HK-2 (cell line): ENCODE data around the gene ACSS1.
A peak's percentile ranks its signal among the peaks of the same experiment; 100 is the strongest.
"Not testable (repeated sequence)": the region's sequence is repeated elsewhere in the genome, so short reads cannot be mapped to it uniquely, and the experiment has no call there.

Experiments used
- DNase-seq: peaks from one replicate; pipeline ENCODE4 v3.0.0-alpha.2; 2018; ENCODE audit not compliant: unreplicated experiment

The ACSS1 gene

GRCh38 chr20:25011261-25011660, 46.7 kb downstream of the ACSS1 start:
- DNase-seq: no peak

DNA sequence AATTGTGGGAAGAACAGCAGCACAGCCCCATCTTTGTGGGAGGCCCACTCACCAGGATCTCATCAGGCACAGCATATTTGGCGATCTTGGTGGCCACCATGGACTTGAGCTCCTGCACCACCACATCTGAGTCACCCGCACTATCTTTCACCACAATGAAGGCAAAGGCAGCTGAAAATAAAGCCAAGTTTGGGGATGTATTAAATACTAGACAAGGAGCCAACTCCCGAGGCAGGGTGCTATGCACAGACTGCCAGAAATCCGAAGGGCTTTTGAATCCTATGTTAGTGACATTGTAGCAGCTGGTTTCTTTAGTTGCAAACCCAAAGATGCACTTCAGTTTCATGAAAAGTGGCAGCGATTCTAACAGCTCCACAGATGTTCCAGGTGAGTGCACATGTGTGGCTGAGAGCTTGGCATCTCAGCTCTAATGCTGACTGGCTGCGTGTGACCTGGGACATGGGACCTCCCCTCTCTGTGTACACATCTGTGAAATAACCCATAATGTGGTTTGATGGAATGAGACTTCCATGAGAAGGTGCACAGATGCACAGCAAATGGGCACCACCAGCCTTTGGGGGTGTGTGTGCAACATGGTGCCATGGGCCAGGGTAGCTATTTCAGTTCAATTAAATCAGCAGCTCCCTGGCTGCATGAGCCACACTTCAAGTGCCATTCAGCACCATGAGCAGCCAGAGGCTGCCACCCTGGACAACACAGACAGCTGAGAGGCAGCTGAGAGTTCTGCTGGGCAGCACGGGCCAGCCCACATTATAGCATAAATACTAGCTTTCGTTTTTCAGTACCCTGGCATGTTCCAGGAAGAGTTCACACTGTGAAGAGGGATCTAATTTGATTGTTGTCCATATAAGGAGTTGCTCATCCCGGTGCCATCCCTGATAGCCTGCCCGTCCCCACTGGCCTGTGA, 48.5 kb downstream of the ACSS1 start:
- no peak for DNase-seq

DNA sequence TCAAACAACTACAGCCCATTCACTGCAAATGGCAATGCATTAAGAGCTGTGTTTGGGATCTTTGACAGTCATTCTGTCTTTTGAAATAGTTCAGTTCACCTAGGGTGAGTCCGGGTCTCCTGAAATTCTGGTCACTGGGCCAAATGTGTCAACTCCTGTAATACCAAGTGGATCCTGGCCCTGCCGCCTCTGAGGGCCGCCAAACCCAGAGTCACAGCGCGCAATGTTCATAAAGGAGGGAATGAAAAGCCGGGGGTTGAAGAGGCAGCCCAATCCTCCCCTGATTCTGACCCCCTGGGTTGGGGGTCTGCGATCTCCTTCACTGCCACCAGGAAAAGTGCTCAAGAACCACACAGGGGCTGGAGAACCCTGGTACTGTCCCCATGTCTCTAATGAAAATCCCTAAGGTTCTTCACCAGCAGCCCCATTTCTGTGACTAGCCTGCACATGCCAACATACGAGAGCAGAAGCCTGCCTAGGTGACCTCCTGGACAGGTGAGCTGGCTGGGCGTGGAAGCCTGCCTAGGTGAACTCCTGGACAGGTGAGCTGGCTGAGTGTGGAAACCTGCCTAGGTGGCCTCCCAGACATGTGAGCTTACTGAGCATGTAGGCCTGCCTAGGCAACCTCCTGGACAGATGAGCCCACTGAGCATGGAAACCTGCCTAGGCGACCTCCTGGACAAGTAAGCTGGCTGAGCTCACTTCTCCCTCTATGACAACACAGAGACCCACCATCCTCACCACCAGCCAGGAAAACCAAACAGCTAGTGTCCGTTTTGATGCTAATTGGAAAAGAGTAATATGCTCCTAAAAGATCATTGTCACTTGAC, 49.3 kb downstream of the ACSS1 start:
- no peak for DNase-seq

DNA sequence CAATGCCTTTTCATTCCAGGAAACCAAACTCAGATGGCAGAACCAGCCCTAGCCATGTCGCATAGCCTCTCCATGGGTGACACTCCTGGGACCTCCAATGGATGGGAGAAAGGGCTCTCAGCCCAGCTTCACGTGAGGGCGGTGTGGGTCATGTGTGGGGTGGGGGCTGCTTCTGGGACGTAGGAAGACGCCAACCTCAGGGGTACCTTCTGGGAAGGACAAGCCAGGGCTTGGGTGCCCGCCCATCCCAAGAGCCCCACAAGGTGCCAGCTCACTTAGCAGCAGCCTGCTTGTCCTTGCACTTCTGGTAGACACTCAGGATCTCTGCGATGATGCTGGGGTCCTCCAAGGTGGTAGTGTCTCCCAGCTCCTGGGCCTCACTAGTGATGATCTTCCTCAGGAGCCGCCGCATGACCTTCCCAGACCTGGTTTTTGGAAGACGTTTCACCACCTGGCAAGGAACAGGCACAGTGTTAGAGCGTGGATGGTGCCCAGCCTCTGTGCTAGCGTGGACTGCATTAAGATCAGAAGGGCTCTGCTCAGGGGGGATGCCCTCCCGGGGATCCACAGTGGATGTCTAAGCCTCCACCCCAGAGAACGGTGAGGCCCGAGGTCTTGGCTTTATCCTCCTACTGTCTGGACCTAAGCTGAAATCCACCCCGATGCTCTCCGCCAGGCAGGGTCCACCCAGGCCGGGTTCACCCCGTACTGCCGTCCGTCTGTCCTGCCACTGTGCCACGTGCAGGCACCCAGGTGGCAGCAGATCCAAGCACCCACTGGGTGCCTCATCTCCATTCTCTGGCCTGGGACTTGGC, 50.2 kb downstream of the ACSS1 start:
- no peak for DNase-seq

DNA sequence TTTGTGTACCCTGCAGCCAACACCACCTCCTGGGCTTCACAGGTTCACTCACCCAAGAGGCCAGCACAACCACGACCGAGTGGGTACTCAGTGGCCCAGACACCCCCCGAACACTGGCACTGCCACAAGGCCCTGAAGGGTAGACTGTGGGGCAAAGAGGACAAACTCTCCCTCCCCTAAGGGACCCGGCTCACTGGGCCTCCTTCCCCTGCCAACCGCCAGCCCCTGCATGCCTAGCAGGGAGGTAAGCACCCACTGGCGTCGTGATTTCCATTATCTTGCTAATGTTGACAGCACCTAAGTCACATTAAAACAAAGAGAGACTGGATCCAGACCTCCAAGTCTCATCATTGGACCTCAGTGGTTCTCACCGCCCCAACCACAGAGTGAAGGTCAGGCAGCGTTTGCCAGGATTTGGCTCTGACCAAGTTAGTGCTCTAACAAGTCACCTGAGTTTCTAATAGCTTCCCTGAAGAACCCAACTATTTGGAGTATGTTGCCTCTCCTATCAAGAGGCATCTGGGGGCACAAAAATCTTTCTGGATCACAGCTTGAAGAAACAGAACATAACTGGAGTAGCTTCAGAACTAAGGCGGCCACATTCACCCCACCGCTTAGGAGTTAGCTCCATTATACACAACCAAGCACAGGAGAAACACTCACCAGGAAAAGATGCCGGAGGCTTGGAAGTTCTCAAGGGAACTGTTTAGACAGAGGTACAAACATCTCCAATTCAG, 51.3 kb downstream of the ACSS1 start:
- no peak for DNase-seq

DNA sequence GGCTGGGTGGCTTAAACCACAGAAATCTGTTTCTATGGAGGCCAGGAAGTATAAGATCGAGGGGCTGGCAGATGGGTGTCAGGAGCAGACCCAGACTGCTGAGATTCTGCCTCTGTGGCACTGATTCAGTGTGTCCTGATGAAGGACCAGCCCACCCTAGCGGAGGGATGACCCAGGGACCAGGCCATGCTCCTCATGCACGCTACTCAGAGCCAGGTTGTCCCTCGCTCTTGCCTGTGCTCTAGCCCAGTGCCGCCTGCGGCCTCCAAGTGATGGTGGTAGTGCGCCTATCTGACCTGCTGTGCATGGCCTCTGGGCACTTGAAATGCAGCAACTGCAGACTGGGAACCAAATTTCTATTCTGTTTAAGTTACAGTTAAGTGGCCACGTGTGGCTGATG, 52.3 kb downstream of the ACSS1 start:
- no peak for DNase-seq

GRCh38 chr20:25005220-25005619, 52.7 kb downstream of the ACSS1 start:
- no peak for DNase-seq

GRCh38 chr20:25003002-25003401, 54.9 kb downstream of the ACSS1 start:
- DNase-seq: no peak

- DNase-seq: not testable (repeated sequence)
Observed at GRCh38 chr20:25001323-25001722, 56.6 kb downstream of the ACSS1 start.

- no peak for DNase-seq
Observed at GRCh38 chr20:25000268-25000801, 57.6 kb downstream of the ACSS1 start.

- DNase-seq: no peak
Observed at GRCh38 chr20:24999568-24999967, 58.4 kb downstream of the ACSS1 start.

- DNase-seq: no peak
Observed at GRCh38 chr20:24998631-24999445, 59.1 kb downstream of the ACSS1 start.

DNA sequence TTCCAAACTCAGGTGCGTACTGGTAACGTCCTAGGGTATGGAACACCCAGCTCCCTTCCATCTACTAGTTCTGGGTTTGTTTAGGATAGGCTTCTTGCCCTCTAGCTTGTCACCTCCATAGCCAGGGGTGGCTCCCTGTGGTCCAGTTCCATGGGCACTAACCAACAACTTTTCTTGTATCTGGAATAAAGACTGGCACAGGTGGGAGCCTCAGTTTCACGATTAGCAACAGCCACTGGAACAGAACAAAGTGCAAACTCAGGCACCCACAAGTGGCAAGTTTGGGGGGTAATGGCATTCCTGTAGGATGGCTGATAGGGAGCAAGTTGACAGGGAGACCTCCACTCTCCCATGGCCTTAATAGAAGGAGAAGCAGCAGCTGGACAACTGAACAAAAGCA, 59.8 kb downstream of the ACSS1 start:
- no peak for DNase-seq

GRCh38 chr20:24996449-24997377, 61.2 kb downstream of the ACSS1 start:
- no peak for DNase-seq

DNA sequence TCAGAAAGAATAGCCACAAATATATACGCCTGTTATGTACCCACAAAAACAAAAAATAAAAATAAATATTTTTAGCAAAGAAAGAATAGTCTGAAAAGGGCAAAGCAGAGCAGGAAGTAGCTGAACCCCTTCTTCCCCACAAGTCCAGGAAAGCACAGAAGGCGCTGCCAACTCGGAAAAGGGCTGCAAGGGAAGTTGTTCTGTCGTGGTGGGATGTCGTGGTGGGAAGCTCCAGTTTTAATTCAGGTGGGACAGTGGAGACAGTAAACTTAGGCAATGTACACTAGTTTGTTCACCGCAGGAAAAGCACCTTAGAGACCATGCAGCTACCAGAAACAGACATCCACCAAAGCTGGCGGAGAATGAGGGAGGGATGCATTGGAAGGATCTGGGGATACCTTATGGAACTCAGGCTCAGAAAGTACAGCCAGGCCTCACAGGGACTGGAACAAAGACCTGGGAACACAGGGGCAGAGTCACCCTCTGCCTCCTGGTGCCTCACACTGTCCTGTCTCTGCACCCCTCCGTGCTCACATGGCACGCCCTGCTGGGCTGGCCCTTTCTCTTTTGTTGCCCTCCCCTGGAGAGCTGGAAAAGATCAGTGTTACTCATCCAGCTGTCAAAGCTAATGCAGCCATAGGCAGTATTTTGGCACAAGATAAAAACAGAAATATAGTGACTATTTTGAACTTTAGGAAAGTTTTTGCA, 62.0 kb downstream of the ACSS1 start:
- DNase-seq: no peak

DNA sequence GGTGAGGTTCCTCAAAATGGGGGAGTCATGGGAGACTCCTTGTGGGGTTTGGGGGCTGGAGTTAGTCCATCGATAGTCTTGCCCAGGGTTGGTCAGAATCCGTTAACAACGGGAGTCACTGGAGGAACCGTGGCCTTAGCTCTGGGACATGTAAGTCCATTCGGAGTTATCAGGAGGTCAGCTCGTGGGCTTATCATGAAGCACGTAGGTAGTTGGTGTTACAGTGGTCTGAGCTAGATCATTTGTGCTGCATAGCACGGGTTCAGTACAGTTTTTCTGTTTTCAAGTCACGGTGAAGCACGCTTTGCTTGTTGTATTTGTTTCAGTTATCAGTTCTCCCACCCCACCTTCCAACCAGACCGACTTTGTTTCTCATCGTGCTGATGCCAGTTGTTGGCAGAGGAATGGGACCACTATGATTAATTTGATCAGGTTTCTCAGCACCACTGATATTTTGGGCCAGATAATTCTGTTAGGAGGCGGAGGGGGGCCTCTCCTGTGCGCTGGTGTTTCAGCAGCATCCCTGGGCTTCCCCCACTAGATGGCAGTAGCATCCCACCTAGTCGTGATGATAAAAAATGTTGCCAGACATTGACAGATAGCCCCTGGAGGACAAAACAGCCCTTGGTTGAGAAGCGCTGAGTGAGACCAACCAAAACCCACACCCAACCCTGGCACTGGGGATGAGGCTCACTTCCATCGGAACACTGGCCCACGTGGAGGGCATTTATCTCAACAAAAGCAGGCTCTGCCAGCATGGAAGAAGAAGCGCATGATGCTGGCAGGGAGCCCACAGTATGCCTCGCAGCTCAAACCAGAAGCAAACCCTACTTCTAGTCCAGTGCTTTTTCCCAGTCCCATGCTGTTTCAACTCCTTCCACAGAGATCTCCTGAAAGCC, 63.2 kb downstream of the ACSS1 start:
- DNase-seq: peak; percentile 80

- no peak for DNase-seq
Observed at GRCh38 chr20:24994186-24994465, 63.8 kb downstream of the ACSS1 start.
